Esophagus squamous epithelium (tissue), 5 donors: ENCODE measurements around the gene CORO1C. TPM values are rescaled to one million over a fixed set of nuclear protein-coding genes. Genes with fewer than 3 reads are reported as not detected.

ENCODE experiments used
- DNase-seq: peaks from one replicate; lab custom pipeline; 2025; lab: John Stamatoyannopoulos, UW
- H3K27ac ChIP-seq, 4 donors: fragments of 200-600 bp; sonication (generic); one replicate each; pipeline ENCODE4 v1.5.1; 2016 to 2019; ENCODE audit warnings: mild to moderate bottlenecking in 1 of 4
- H3K27me3 ChIP-seq, 4 donors: fragments of 200-600 bp; sonication (generic); 1 replicate in 3 of 4; 2 replicates in 1 of 4; pipeline versions ENCODE4 v1.5.1 to v1.6.0; 2017 to 2021; ENCODE audit warnings: antibody characterized with exemption in 1 of 4
- H3K36me3 ChIP-seq, 3 donors: fragments of 200-600 bp; sonication (generic); one replicate each; pipeline ENCODE4 v1.5.1; 2016 to 2019
- H3K4me1 ChIP-seq, 3 donors: fragments of 200-600 bp; sonication (generic); one replicate each; pipeline ENCODE4 v1.5.1; 2017 to 2019
- H3K4me3 ChIP-seq, 4 donors: fragments of 200-600 bp; sonication (generic); 1 replicate in 3 of 4; 2 replicates in 1 of 4; pipeline ENCODE4 v1.5.1; 2016 to 2019; ENCODE audit warnings: mild to moderate bottlenecking in 2 of 4, moderate library complexity in 1 of 4
- H3K9me3 ChIP-seq, 3 donors: fragments of 200-600 bp; sonication (generic); one replicate each; pipeline ENCODE4 v1.5.1; 2016 to 2019
- CTCF ChIP-seq, 6 experiments: fragments of 450-650 bp in 4 of 6; fragments of 200-600 bp in 2 of 6; sonication (generic) in 2 of 6; IDR thresholded peaks; one replicate each; pipeline ENCODE4 v1.5.1; 2016 to 2019; ENCODE audit warnings: antibody characterized with exemption in 6 of 6, mild to moderate bottlenecking in 4 of 6, moderate library complexity in 4 of 6
- POLR2A ChIP-seq, 4 donors: fragments of 450-650 bp; IDR thresholded peaks; one replicate each; pipeline ENCODE4 v1.6.1; 2017; ENCODE audit warnings: antibody characterized with exemption in 4 of 4, mild to moderate bottlenecking in 4 of 4, moderate library complexity in 3 of 4
- WGBS, 2 donors: methylation state at CpG; one replicate each; pipeline ENCODE4 v1.1.5; 2018; 5-methylcytosine and 5-hydroxymethylcytosine counted together
- intact Hi-C: fragments of 100-400 bp; cut with DNase I; formaldehyde crosslinking; loops from one replicate; pipeline ENCODE4 v1.15.0; 2022
- total RNA-seq, 4 donors: library from RNA; depleted of rRNA; stranded (reverse); fragments of >200 nt; gene quantifications; one replicate each; pipeline ENCODE4 v1.1.0, GENCODE V29; 2016
- donor health status: DM: yes; HTN: yes; CAD: no.

CORO1C gene
- total RNA-seq, 4 donors from 2014 or later = 67.2 to 142 (median 114) TPM

GRCh38 chr12:108607981-108608600, 123.2 kb downstream of the CORO1C start:
- intact Hi-C loops = no loop called here
- Histone ChIP-seq H3K9me3 (no peaks in the 10 kb centered on the region), H3K27me3 (peaks cover 0 to 3% (median 0%) of the 10 kb centered on the region in 4 donors), H3K27ac (no peak overlapping the region), H3K4me3 (no peak overlapping the region), H3K4me1 (peaks cover 0 to 8% (median 1%) of the 10 kb centered on the region in 3 donors), H3K36me3 (no peaks in the 10 kb centered on the region)
- no peak for DNase-seq
- TF ChIP-seq POLR2A (IDR thresholded peaks at IDR 0.05) = no peak
- no peak for TF ChIP-seq CTCF (IDR thresholded peaks at IDR 0.05)
- 72 to 89% methylated on average over 4 to 6 of the region's 10 CpGs for WGBS, 2 donors

GRCh38 chr12:108606492-108606891, 124.8 kb downstream of the CORO1C start:
- H3K36me3 ChIP-seq = no peaks in the 10 kb centered on the region
- no peak overlapping the region for H3K27ac ChIP-seq
- WGBS, 2 donors = 75% methylated on average over 7 of the region's 9 CpGs; no CpG with 5 or more reads in 1 of the 2 donors
- peaks cover 0 to 3% (median 0%) of the 10 kb centered on the region in 4 donors for H3K27me3 ChIP-seq
- H3K4me3 ChIP-seq = no peak overlapping the region
- no peak for DNase-seq
- no peak for TF ChIP-seq CTCF (IDR thresholded peaks at IDR 0.05)
- TF ChIP-seq POLR2A (IDR thresholded peaks at IDR 0.05) = no peak
- intact Hi-C loops = no loop called here
- no peaks in the 10 kb centered on the region for H3K9me3 ChIP-seq
- H3K4me1 ChIP-seq = peaks cover 0 to 8% (median 0%) of the 10 kb centered on the region in 3 donors

- intact Hi-C loops = no loop called here
- Histone ChIP-seq H3K27ac (no peak overlapping the region), H3K4me1 (peaks cover 0 to 8% (median 0%) of the 10 kb centered on the region in 3 donors), H3K36me3 (no peaks in the 10 kb centered on the region), H3K9me3 (no peaks in the 10 kb centered on the region), H3K27me3 (peaks cover 0 to 3% (median 0%) of the 10 kb centered on the region in 4 donors), H3K4me3 (no peak overlapping the region)
- no peak for DNase-seq
- 87 to 88% methylated on average over 4 of the region's 4 CpGs for WGBS, 2 donors
- TF ChIP-seq POLR2A (IDR thresholded peaks at IDR 0.05) (no peak), CTCF (IDR thresholded peaks at IDR 0.05) (no peak)
Measured at GRCh38 chr12:108605690-108606406, 125.5 kb downstream of the CORO1C start.

GRCh38 chr12:108605000-108605689, 126.2 kb downstream of the CORO1C start:
- Histone ChIP-seq H3K36me3 (no peaks in the 10 kb centered on the region), H3K9me3 (no peaks in the 10 kb centered on the region), H3K4me1 (peaks cover 0 to 8% (median 0%) of the 10 kb centered on the region in 3 donors), H3K27me3 (peaks cover 0 to 3% (median 0%) of the 10 kb centered on the region in 4 donors), H3K4me3 (no peak overlapping the region), H3K27ac (no peak overlapping the region)
- intact Hi-C loops = no loop called here
- 33 to 54% methylated on average over 3 of the region's 3 CpGs for WGBS, 2 donors
- no peak for TF ChIP-seq POLR2A (IDR thresholded peaks at IDR 0.05)
- TF ChIP-seq CTCF (IDR thresholded peaks at IDR 0.05) = no peak
- no peak for DNase-seq
